K562 treated with DMSO at 1 percent for 48 hours (cell line): ENCODE measurements around the gene SFT2D1. TPM values are rescaled to one million over a fixed set of nuclear protein-coding genes. Genes with fewer than 3 reads are reported as not detected.

ENCODE experiments used
- total RNA-seq: library from RNA; unstranded; fragments of 300-600 nt; gene quantifications from 2 replicates; pipeline ENCODE4 v1.2.3, GENCODE V29; 2022; ENCODE audit warnings: low replicate concordance; ENCODE audit errors: extremely low read depth

SFT2D1 gene
- not detected in 2 replicates for total RNA-seq

DNA sequence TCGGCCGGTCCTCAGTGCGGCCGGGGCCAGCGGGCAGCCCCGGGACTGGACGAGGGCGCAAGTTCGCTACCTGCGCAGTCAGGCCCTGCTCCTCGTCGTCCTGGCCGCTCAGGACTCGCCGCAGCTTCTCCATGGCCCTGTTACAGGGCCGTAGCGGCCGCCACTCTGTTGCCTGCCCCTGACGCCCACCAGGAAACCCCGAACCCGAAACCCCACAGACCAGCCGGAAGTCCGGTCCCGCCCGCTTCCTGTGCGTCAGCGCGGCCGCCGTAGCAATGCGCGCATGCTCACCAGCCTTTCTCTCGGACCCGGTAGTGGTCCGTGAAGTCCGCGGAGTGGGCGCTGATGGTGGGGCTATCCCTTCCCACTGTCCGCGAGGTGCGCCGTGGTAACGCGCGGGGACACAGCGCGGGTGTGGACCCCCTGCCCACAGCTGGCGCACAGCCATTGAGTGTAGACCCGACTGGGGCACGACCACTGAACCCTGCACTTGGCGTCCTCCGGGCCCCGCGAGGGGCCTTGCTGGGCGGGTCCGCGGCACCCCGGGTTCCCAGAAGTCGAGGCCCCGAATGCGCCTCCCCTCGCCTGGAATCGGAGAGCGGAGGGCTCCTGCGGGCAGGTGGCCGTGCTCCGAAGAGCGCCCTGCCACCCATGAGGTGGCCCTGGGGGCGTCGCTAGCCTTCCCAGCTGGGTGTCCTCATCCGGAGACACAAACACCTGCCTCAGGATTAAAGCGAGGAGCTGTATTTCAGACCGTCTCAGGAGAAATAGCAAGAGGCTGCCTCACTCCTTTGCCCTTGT, at the start of gene SFT2D1:
SFT2D1 (minus strand) TSS at position 197 of the 801 bp plus-strand sequence; CDS start at position 133, 64 bp downstream.

DNA sequence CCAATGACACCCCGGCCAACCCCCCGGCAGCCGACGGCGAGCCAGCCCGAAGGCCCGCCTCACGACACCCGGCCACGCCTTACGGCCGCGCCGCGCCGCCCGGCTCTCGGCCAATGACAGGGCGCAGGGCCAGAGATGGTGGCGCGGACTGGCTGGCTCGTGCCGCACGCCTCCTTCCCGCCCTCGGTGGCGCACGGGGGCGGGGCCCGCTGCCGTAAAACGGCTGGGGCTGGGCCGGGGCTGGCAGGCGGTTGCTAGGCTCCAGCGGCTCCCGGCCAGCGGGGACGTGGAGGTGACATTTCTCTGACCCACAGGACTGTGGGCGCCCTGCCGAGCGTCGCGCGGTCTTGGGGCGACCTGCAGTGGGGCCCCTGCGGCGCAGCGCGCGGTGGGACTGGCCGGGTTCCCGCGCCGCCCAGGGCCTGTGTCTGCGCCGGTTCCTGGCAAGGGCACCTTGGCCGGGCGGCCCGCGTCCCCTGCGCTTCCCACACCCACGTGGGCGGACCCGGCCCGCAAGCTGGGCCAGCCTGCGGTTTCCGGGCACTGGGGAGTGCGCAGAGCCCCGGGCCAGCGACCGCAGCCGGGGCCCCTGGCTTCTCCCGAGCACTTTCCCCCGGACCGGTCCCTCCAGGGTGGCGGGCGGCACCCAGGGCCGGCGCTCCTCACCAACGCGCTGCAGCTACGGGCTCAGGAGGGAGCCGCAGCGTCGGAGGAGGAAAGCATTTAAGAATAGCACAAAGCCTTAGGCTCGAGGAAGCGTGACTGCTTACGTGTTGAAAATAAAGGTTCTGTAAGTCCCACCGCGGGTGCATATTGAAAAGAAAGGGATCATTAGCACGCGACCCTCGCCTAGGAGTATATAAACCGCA, 40.8 kb upstream of the SFT2D1 start, which contains the start of gene MPC1:
MPC1 (minus strand) TSS at position 8 of the 869 bp plus-strand sequence. CDS start 64 bp downstream, outside the sequence.

DNA sequence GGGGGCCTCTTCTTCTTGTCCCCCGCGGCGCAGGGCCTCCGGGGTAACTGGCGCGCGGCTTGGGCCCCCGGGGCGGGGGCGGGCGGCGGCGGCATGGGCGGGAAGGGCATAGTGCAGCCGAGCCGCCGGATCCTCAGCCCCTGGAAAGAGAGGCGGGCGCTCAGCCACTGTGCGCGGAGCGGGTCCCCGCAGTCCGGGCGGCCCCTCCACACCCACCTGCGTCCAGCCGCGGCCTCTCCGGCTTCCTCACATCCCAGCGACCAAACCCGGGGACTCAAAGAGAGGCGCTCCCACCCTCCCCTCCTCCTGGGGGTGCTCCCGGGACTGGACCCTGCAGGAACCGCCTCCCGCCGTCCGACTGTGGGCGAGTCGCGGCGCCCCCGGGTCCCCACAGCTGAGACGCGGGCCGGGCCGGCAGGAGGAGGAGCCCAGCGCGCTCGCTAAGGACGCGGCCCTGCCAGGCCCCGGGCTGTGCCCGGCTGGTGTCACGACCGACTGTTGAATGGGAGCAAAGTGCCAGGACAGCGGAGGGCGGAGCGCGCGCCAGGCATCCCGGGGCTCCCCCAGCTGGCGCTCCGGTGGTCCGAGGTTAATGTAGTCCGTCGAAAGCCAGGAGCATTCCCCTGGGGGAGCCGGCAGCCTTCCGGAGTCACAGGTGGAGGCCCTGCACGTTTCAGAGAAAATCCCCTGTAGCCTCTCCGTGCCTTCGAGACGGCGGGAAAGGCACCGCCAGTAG, 34.1 kb downstream of the SFT2D1 start, which contains the start of gene PRR18:
PRR18 (minus strand) TSS at position 360 of the 736 bp plus-strand sequence; CDS start at position 110, 250 bp downstream.

Other genes starting within 250 kb of the SFT2D1 start
- not detected in 2 replicates for gene TBXT, start 174.7 kb downstream of the SFT2D1 start, total RNA-seq
- not detected in 2 replicates for gene PRR18, start 34.2 kb downstream of the SFT2D1 start, total RNA-seq
- not detected in 2 replicates for gene MPC1, start 40.4 kb upstream of the SFT2D1 start, total RNA-seq
- not detected in 2 replicates for gene RAMACL, start 244.1 kb upstream of the SFT2D1 start, total RNA-seq